Cardiac fibroblast (primary cell): ENCODE measurements around the gene DPCD.

Experiments
- DNase-seq, 2 donors: peaks; one replicate each; pipeline versions ENCODE4 v3.0.0 to v3.0.0-alpha.2; 2010; ENCODE audit warnings: low read depth in 2 of 2
- H3K4me3 ChIP-seq, 2 donors: replicated peaks in 1 of 2; 1 replicate in 1 of 2; 2 replicates in 1 of 2; pipeline ENCODE4 v1.5.1; 2011; ENCODE audit warnings: low read depth in 2 of 2, low read length in 2 of 2, mild to moderate bottlenecking in 2 of 2, moderate library complexity in 1 of 2
- CTCF ChIP-seq: IDR thresholded peaks from one replicate; pipeline ENCODE4 v1.5.1; 2011; ENCODE audit warnings: low read depth, mild to moderate bottlenecking, low read length, inconsistent platforms

The DPCD gene

GRCh38 chr10:101587725-101588653, at the start of gene DPCD, which contains the start of gene POLL:
TSS of gene DPCD (plus strand) at chr10:101588321. CDS start at chr10:101588337, 16 bp downstream.
TSS of gene POLL (minus strand) at chr10:101588257. CDS start at chr10:101587360, 897 bp downstream.
- peak; percentile 94 to 96 for DNase-seq
- H3K4me3 ChIP-seq: peak within 1 kb of the TSS; percentile 98 to 99
- TF ChIP-seq CTCF: no peak

- no peak overlapping the region for H3K4me3 ChIP-seq
- DNase-seq: no peak
- no peak for TF ChIP-seq CTCF
These were observed 49.7 kb upstream of the DPCD start for GRCh38 chr10:101538446-101538845.

- no peak for DNase-seq
- H3K4me3 ChIP-seq: no peak overlapping the region
- no peak for TF ChIP-seq CTCF
These were observed 42.2 kb upstream of the DPCD start for GRCh38 chr10:101545898-101546297.

- no peak for TF ChIP-seq CTCF
- no peak overlapping the region for H3K4me3 ChIP-seq
- DNase-seq: no peak
These were observed 37.2 kb upstream of the DPCD start for GRCh38 chr10:101550965-101551364.

GRCh38 chr10:101552442-101552841, 35.7 kb upstream of the DPCD start:
- H3K4me3 ChIP-seq: no peak overlapping the region
- no peak for TF ChIP-seq CTCF
- DNase-seq: no peak

GRCh38 chr10:101557541-101557940, 30.6 kb upstream of the DPCD start:
- TF ChIP-seq CTCF: no peak
- no peak for DNase-seq
- no peak overlapping the region for H3K4me3 ChIP-seq
